CD14-positive monocyte (primary cell): ENCODE measurements around the gene PPM1F. TPM values are rescaled to one million over a fixed set of nuclear protein-coding genes. Genes with fewer than 3 reads are reported as not detected.
A peak's percentile ranks its signal among the peaks of the same experiment; 100 is the strongest.

Source experiments
- DNase-seq, 3 donors: peaks; one replicate each; pipeline ENCODE4 v3.0.0-alpha.2; 2011 to 2022
- H2AFZ ChIP-seq: 2 replicates; pipeline ENCODE4 v1.6.0; 2012; ENCODE audit warnings: mild to moderate bottlenecking, low read depth, low read length, inconsistent platforms; ENCODE audit not compliant: insufficient read depth, poor library complexity, severe bottlenecking
- H3K27ac ChIP-seq, 2 donors: 1 replicate in 1 of 2; 2 replicates in 1 of 2; pipeline ENCODE4 v1.5.1; 2012 to 2013; ENCODE audit warnings: low read length in 2 of 2, control low read depth in 1 of 2, inconsistent platforms in 1 of 2, low read depth in 1 of 2, mild to moderate bottlenecking in 1 of 2
- H3K27me3 ChIP-seq, 2 donors: one replicate each; pipeline versions ENCODE4 v1.6.0 to v1.6.1; 2011 to 2013; ENCODE audit warnings: low read length in 2 of 2; ENCODE audit not compliant: control insufficient read depth in 2 of 2, insufficient read depth in 2 of 2
- H3K36me3 ChIP-seq, 2 donors: replicated peaks in 1 of 2; 1 replicate in 1 of 2; 2 replicates in 1 of 2; pipeline versions ENCODE4 v1.5.1 to v1.6.1; 2012 to 2013; ENCODE audit warnings: low read length in 2 of 2, control low read depth in 1 of 2, inconsistent platforms in 1 of 2, mild to moderate bottlenecking in 1 of 2; ENCODE audit not compliant: insufficient read depth in 2 of 2, control insufficient read depth in 1 of 2
- H3K4me1 ChIP-seq, 2 donors: 1 replicate in 1 of 2; 2 replicates in 1 of 2; pipeline versions ENCODE4 v1.5.1 to v1.6.1; 2012 to 2013; ENCODE audit warnings: low read length in 2 of 2, control low read depth in 1 of 2, inconsistent platforms in 1 of 2, mild to moderate bottlenecking in 1 of 2, moderate library complexity in 1 of 2; ENCODE audit not compliant: insufficient read depth in 2 of 2, control insufficient read depth in 1 of 2
- H3K4me2 ChIP-seq: replicated peaks from 2 replicates; pipeline ENCODE3; 2012; ENCODE audit warnings: low read length, moderate library complexity, mild to moderate bottlenecking; ENCODE audit not compliant: poor library complexity, severe bottlenecking; ENCODE audit errors: extremely low read depth
- H3K4me3 ChIP-seq, 3 experiments: fragments of 200-600 bp in 1 of 3; sonication (generic) in 1 of 3; replicated peaks in 1 of 3; 1 replicate in 2 of 3; 2 replicates in 1 of 3; pipeline ENCODE4 v1.5.1; 2011 to 2013; ENCODE audit warnings: low read length in 3 of 3, mild to moderate bottlenecking in 3 of 3, control low read depth in 2 of 3, low read depth in 2 of 3, inconsistent platforms in 1 of 3, moderate library complexity in 1 of 3
- H3K79me2 ChIP-seq: 2 replicates; pipeline ENCODE4 v1.6.0; 2012; ENCODE audit warnings: mild to moderate bottlenecking, control low read depth, inconsistent platforms, low read length, moderate library complexity; ENCODE audit not compliant: insufficient read depth
- H3K9ac ChIP-seq: 2 replicates; pipeline ENCODE4 v1.6.0; 2017; ENCODE audit warnings: low read length, mild to moderate bottlenecking; ENCODE audit not compliant: insufficient read depth, poor library complexity, severe bottlenecking
- H3K9me3 ChIP-seq, 2 donors: replicated peaks in 1 of 2; 1 replicate in 1 of 2; 2 replicates in 1 of 2; pipeline versions ENCODE4 v1.5.1 to v1.6.1; 2012 to 2013; ENCODE audit warnings: low read length in 2 of 2, control low read depth in 1 of 2; ENCODE audit not compliant: control insufficient read depth in 1 of 2, insufficient read depth in 1 of 2
- H4K20me1 ChIP-seq: 2 replicates; pipeline ENCODE4 v1.6.0; 2012; ENCODE audit warnings: mild to moderate bottlenecking, low read length, control low read depth, moderate library complexity; ENCODE audit not compliant: insufficient read depth
- H3K27ac Mint-ChIP-seq, 7 donors: one replicate each; pipeline ENCODE4 v1.8.0; 2020; ENCODE audit warnings: mild to moderate bottlenecking in 7 of 7, mixed read lengths in 7 of 7, moderate library complexity in 6 of 7, inconsistent platforms in 2 of 7
- H3K27me3 Mint-ChIP-seq, 3 donors: one replicate each; pipeline ENCODE4 v1.8.0; 2021 to 2022; ENCODE audit warnings: low read depth in 3 of 3, mild to moderate bottlenecking in 3 of 3, mixed read lengths in 3 of 3, moderate library complexity in 3 of 3, inconsistent platforms in 1 of 3
- H3K36me3 Mint-ChIP-seq, 2 donors: one replicate each; pipeline ENCODE4 v1.8.0; 2020; ENCODE audit warnings: mixed read lengths in 2 of 2, inconsistent platforms in 1 of 2, mild to moderate bottlenecking in 1 of 2
- H3K4me1 Mint-ChIP-seq: one replicate; pipeline ENCODE4 v1.8.0; 2020; ENCODE audit warnings: mild to moderate bottlenecking, mixed read lengths
- H3K4me3 Mint-ChIP-seq, 2 donors: one replicate each; pipeline ENCODE4 v1.8.0; 2020; ENCODE audit warnings: mild to moderate bottlenecking in 2 of 2, mixed read lengths in 2 of 2, moderate library complexity in 1 of 2
- H3K9me3 Mint-ChIP-seq, 7 donors: one replicate each; pipeline ENCODE4 v1.8.0; 2020 to 2022; ENCODE audit warnings: mixed read lengths in 7 of 7, mild to moderate bottlenecking in 6 of 7, moderate library complexity in 6 of 7, inconsistent platforms in 2 of 7
- CTCF ChIP-seq: fragments of 200-600 bp; IDR thresholded peaks from one replicate; pipeline ENCODE4 v1.8.0; 2022; ENCODE audit warnings: antibody characterized with exemption, mild to moderate bottlenecking
- WGBS: methylation state at CpG from one replicate; pipeline ENCODE4 v1.1.5; 2013; ENCODE audit warnings: missing lambda C conversion rate; ENCODE audit not compliant: insufficient coverage; 5-methylcytosine and 5-hydroxymethylcytosine counted together
- intact Hi-C, 2 donors: fragments of 100-400 bp; cut with micrococcal nuclease; formaldehyde crosslinking; loops; one replicate each; pipeline versions ENCODE4 v1.15.0 to v1.15.1; 2023
- polyA plus RNA-seq, 3 donors: library from polyadenylated mRNA; depleted of rRNA in 1 of 3; unstranded in 2 of 3; stranded (reverse) in 1 of 3; fragments of 300-500 nt in 2 of 3; fragments of >200 nt in 1 of 3; fragmentation: Illumina TruSeq in 2 of 3; gene quantifications; 1 replicate in 2 of 3; 2 replicates in 1 of 3; pipeline ENCODE4 v1.2.3, GENCODE V29; 2012 to 2021

The PPM1F gene
- polyA plus RNA-seq, 3 donors = 28.8 to 95.0 (median 37.2) TPM

- H3K9ac ChIP-seq = no peak overlapping the region
- no peak overlapping the region for H3K4me3 ChIP-seq
- DNase-seq = no peak
- H3K27ac ChIP-seq = peak overlapping the region in 1 of 2 donors; percentile 99
- intact Hi-C loops = loop anchor here in 1 of 2 donors (5.0 kb wide), 1 partner anchor 88 kb away; no protein-coding TSS in a partner anchor
- H3K27ac Mint-ChIP-seq = peak overlapping the region in 3 of 7 donors; percentile 20 to 65 (median 22)
- peaks cover 75 to 81% of the 10 kb centered on the region in 2 donors for H3K4me1 ChIP-seq
- 50% methylated on average over 3 of the region's 7 CpGs for whole genome bisulfite sequencing
- H3K9me3 ChIP-seq = no peaks in the 10 kb centered on the region
- H3K4me1 Mint-ChIP-seq = peaks cover 79% of the 10 kb centered on the region
- H3K27me3 ChIP-seq = no peaks in the 10 kb centered on the region
- H3K36me3 ChIP-seq = peaks cover 35 to 57% of the 10 kb centered on the region in 2 donors
- H4K20me1 ChIP-seq = peaks cover 8% of the 10 kb centered on the region
- no peak overlapping the region for H2AFZ ChIP-seq
- peaks cover 0 to 2% (median 0%) of the 10 kb centered on the region in 7 donors for H3K9me3 Mint-ChIP-seq
- no peak overlapping the region for H3K4me2 ChIP-seq
- peaks cover 0 to 2% (median 0%) of the 10 kb centered on the region in 3 donors for H3K27me3 Mint-ChIP-seq
- H3K4me3 Mint-ChIP-seq = no peak overlapping the region
- peaks cover 63 to 87% of the 10 kb centered on the region in 2 donors for H3K36me3 Mint-ChIP-seq
- peaks cover 85% of the 10 kb centered on the region for H3K79me2 ChIP-seq
- no peak for TF ChIP-seq CTCF
These were observed 7.8 kb downstream of the PPM1F start for GRCh38 chr22:21944871-21945270.

GRCh38 chr22:21943571-21944448 is 8.8 kb downstream of the PPM1F start:
- no peak for TF ChIP-seq CTCF
- H4K20me1 ChIP-seq = peaks cover 8% of the 10 kb centered on the region
- intact Hi-C loops = loop anchor here in 1 of 2 donors (5.0 kb wide), 1 partner anchor 87 kb away; no protein-coding TSS in a partner anchor
- no peaks in the 10 kb centered on the region for H3K9me3 ChIP-seq
- H3K4me1 ChIP-seq = peaks cover 75 to 81% of the 10 kb centered on the region in 2 donors
- H3K27ac ChIP-seq = peak overlapping the region; percentile 96 to 99
- Mint-ChIP-seq H3K27me3 (peaks cover 0 to 2% (median 0%) of the 10 kb centered on the region in 3 donors), H3K4me3 (no peak overlapping the region), H3K36me3 (peaks cover 66 to 93% of the 10 kb centered on the region in 2 donors), H3K27ac (peak overlapping the region; percentile 97 to 100 (median 100)), H3K9me3 (peaks cover 0 to 2% (median 0%) of the 10 kb centered on the region in 7 donors), H3K4me1 (peaks cover 79% of the 10 kb centered on the region)
- no peak overlapping the region for H3K4me3 ChIP-seq
- H3K9ac ChIP-seq = peak overlapping the region; percentile 74
- peak in 2 of 3 donors; percentile 21 to 65 for DNase-seq
- H3K36me3 ChIP-seq = peaks cover 35 to 57% of the 10 kb centered on the region in 2 donors
- H3K4me2 ChIP-seq = no peak overlapping the region
- peaks cover 85% of the 10 kb centered on the region for H3K79me2 ChIP-seq
- 83% methylated on average over 18 of the region's 18 CpGs for WGBS
- no peak overlapping the region for H2AFZ ChIP-seq
- H3K27me3 ChIP-seq = no peaks in the 10 kb centered on the region
